HepG2 (cell line): Measurements from ENCODE around the gene B3GALT5. TPM values are rescaled to one million over a fixed set of nuclear protein-coding genes. Genes with fewer than 3 reads are reported as not detected.

ENCODE experiments used
- ATAC-seq: fragments of 200-7000 bp; cut with Tn5 transposase; 3 replicates; pipeline ENCODE4 v1.9.1; 2020; ENCODE audit warnings: mild to moderate bottlenecking, moderate library complexity
- BruUV-seq: library from RNA; stranded (reverse); fragments of 400-500 nt; replicated peaks from 2 replicates; lab custom pipeline; 2021; lab: Mats Ljungman, UMichigan
- CTCF ChIA-PET: fragments of 300-600 bp; formaldehyde crosslinking; extraction: SDS; loops from one replicate; lab custom pipeline; 2021; ENCODE audit warnings: low total read pairs, inconsistent platforms, low intra/inter-chr PET ratio; lab: Yijun Ruan, JAX
- POLR2A ChIA-PET: fragments of 350-600 bp; sonication (Branson Sonifier 250); formaldehyde crosslinking; loops from one replicate; lab custom pipeline; 2020; ENCODE audit warnings: antibody characterized with exemption, inconsistent platforms; lab: Yijun Ruan, JAX
- DNase-seq: peaks from one replicate; pipeline ENCODE4 v3.0.0-alpha.2; 2015; ENCODE audit warnings: low spot score
- FAIRE-seq: peaks from 3 replicates; lab custom pipeline; 2011; peaks lifted over from hg19 to GRCh38; lab: Jason Lieb, UNC
- H2AFZ ChIP-seq: one replicate; pipeline ENCODE4 v1.6.1; 2011; ENCODE audit warnings: low read length, inconsistent platforms
- H3K27ac ChIP-seq: fragments of 300-600 bp; 3 replicates; pipeline ENCODE4 v1.8.0; 2011; ENCODE audit warnings: mixed run types, mild to moderate bottlenecking, mixed read lengths, low read length, inconsistent platforms; ENCODE audit not compliant: insufficient read depth; ENCODE audit errors: extremely low read length
- H3K27me3 ChIP-seq, 2 experiments: fragments of 200-600 bp in 1 of 2; 2 replicates in 1 of 2; 3 replicates in 1 of 2; pipeline versions ENCODE4 v1.6.0 to v1.8.0; 2011; ENCODE audit warnings: low read length in 2 of 2, mild to moderate bottlenecking in 2 of 2, moderate library complexity in 2 of 2, inconsistent platforms in 1 of 2; ENCODE audit not compliant: insufficient read depth in 2 of 2, control insufficient read depth in 1 of 2
- H3K36me3 ChIP-seq, 2 experiments: fragments of 200-600 bp in 1 of 2; replicated peaks in 1 of 2; 2 replicates in 1 of 2; 3 replicates in 1 of 2; pipeline versions ENCODE4 v1.5.1 to v1.8.0; 2011; ENCODE audit warnings: low read length in 2 of 2, inconsistent platforms in 1 of 2; ENCODE audit not compliant: insufficient read depth in 2 of 2, control insufficient read depth in 1 of 2
- H3K4me1 ChIP-seq: 2 replicates; pipeline ENCODE4 v1.5.1; 2012; ENCODE audit warnings: low read length, inconsistent platforms; ENCODE audit not compliant: insufficient read depth
- H3K4me2 ChIP-seq: 2 replicates; pipeline ENCODE4 v1.6.0; 2011; ENCODE audit warnings: low read depth, low read length, inconsistent platforms
- H3K4me3 ChIP-seq, 3 experiments: fragments of 200-600 bp in 1 of 3; sonication (generic), shearing (Covaris generic) in 1 of 3; replicated peaks in 1 of 3; 2 replicates each; pipeline ENCODE4 v1.5.1; 2011 to 2016; ENCODE audit warnings: low read length in 3 of 3, inconsistent platforms in 2 of 3, low read depth in 2 of 3, mild to moderate bottlenecking in 2 of 3, control low read depth in 1 of 3, mixed read lengths in 1 of 3; ENCODE audit not compliant: insufficient read depth in 1 of 3
- H3K79me2 ChIP-seq: one replicate; pipeline ENCODE4 v1.6.1; 2011; ENCODE audit warnings: low read length, inconsistent platforms; ENCODE audit not compliant: insufficient read depth
- H3K9ac ChIP-seq: 2 replicates; pipeline ENCODE4 v1.6.0; 2011; ENCODE audit warnings: mild to moderate bottlenecking, low read depth, low read length, inconsistent platforms; ENCODE audit not compliant: insufficient read depth
- H3K9me3 ChIP-seq: 2 replicates; pipeline ENCODE4 v1.5.1; 2012; ENCODE audit warnings: mild to moderate bottlenecking, low read length
- H4K20me1 ChIP-seq: 2 replicates; pipeline ENCODE4 v1.6.0; 2011; ENCODE audit warnings: inconsistent platforms, mild to moderate bottlenecking, low read length, moderate library complexity; ENCODE audit not compliant: insufficient read depth
- CHD2 ChIP-seq: IDR thresholded peaks from 2 replicates; pipeline ENCODE4 v1.6.1; 2011; ENCODE audit warnings: low read depth, low read length, improper control_type of control experiment
- FOXK2 ChIP-seq: fragments of 450-650 bp; IDR thresholded peaks from 2 replicates; pipeline ENCODE4 v1.6.1; 2016
- MED1 ChIP-seq: sonication (generic); formaldehyde crosslinking; IDR thresholded peaks from 2 replicates; pipeline ENCODE4 v1.4.0; 2020; ENCODE audit warnings: missing genetic modification reagents
- STAG1 ChIP-seq: sonication (generic); formaldehyde crosslinking; IDR thresholded peaks from 2 replicates; pipeline ENCODE4 v1.4.0; 2020; ENCODE audit warnings: missing genetic modification reagents
- SUZ12 ChIP-seq: fragments of 150-350 bp; IDR thresholded peaks from 2 replicates; pipeline ENCODE4 v1.6.1; 2014; ENCODE audit warnings: low read depth, low read length
- WGBS: methylation state at CpG from one replicate; pipeline ENCODE4 v1.1.6; 2017; ENCODE audit warnings: low lambda C conversion rate; 5-methylcytosine and 5-hydroxymethylcytosine counted together
- in situ Hi-C: cut with HindIII; loops from 2 replicates; pipeline ENCODE4 v1.10.0; 2017; ENCODE audit warnings: low pct_unique_long_range_greater_than_20kb; ENCODE audit not compliant: extremely low pct_ligation_motif_present
- intact Hi-C: fragments of 100-400 bp; cut with micrococcal nuclease; formaldehyde crosslinking; loops from one replicate; pipeline ENCODE4 v1.10.0; 2022; ENCODE audit not compliant: unreplicated experiment
- polyA plus RNA-seq, 8 experiments: library from polyadenylated mRNA; depleted of rRNA in 3 of 8; stranded (reverse) in 7 of 8; unstranded in 1 of 8; fragments of >200 nt; fragmentation: Illumina TruSeq in 4 of 8; extraction: Trizol in 4 of 8; gene quantifications; 2 replicates each; pipeline versions ENCODE4 v1.2.1 to v1.2.3, GENCODE V29; 2011 to 2016; ENCODE audit warnings: low read depth in 4 of 8, missing spikeins in 1 of 8, mixed read lengths in 1 of 8; ENCODE audit not compliant: insufficient read depth in 1 of 8
- total RNA-seq, 5 experiments: library from RNA; depleted of rRNA; stranded (reverse); fragments of >200 nt; fragmentation: Illumina TruSeq; extraction: Trizol; gene quantifications; 2 replicates each; pipeline ENCODE4 v1.2.3, GENCODE V29; 2016; ENCODE audit warnings: low read depth in 1 of 5
- TF ChIP-seq, protein P1 (sequence below): IDR thresholded peaks from 2 replicates; pipeline ENCODE4 v1.6.1; 2016; ENCODE audit warnings: missing compliant biosample characterization, missing genetic modification reagents, borderline replicate concordance
- TF ChIP-seq, protein P2 (sequence below): IDR thresholded peaks from 2 replicates; pipeline ENCODE4 v1.6.1; 2018; ENCODE audit warnings: missing genetic modification reagents, mild to moderate bottlenecking, missing compliant biosample characterization

The B3GALT5 gene
- total and polyA plus RNA-seq, 2 of the 13 experiments (the other 11 are each of a cell fraction or from before 2014, with no cell fraction given): 0.02 to 0.03 TPM

DNA sequence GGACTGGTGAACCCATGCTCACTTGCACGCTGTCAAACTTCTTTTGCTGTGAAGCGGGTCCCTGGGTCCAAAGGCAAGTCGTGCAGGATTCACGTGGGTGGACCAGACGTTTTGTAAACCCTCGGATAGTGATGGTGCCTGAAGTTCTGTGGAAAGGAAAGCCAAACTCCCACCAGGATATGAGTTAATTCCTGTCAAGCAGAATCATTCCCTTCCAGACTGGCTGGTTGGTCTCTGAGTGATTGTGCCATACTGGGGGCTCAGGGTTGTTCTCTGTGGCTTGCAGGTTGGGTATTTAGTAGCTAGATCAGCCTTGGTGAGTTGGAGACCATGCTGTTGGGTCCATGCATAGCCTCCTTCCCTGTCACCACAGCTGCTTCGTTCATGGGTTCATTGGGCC is 99.5 kb downstream of the B3GALT5 start:
- POLR2A ChIA-PET: no interaction called here
- Histone ChIP-seq H3K27ac (no peak overlapping the region), H3K79me2 (no peaks in the 10 kb centered on the region), H3K4me1 (no peaks in the 10 kb centered on the region), H3K9me3 (no peaks in the 10 kb centered on the region), H3K36me3 (no peaks in the 10 kb centered on the region), H3K9ac (no peak overlapping the region), H3K27me3 (no peaks in the 10 kb centered on the region; a peak in 1 of 5 replicates), H2AFZ (no peak overlapping the region), H4K20me1 (no peaks in the 10 kb centered on the region), H3K4me2 (no peak overlapping the region), H3K4me3 (no peak overlapping the region)
- CTCF ChIA-PET: interaction anchor here (6.2 kb wide), 1 partner anchor 194 kb away, joined by 59 read pairs; no protein-coding TSS in a partner anchor
- TF ChIP-seq SUZ12 (no peak), FOXK2 (no peak), CHD2 (no peak)
- TF ChIP-seq, protein P1, sequence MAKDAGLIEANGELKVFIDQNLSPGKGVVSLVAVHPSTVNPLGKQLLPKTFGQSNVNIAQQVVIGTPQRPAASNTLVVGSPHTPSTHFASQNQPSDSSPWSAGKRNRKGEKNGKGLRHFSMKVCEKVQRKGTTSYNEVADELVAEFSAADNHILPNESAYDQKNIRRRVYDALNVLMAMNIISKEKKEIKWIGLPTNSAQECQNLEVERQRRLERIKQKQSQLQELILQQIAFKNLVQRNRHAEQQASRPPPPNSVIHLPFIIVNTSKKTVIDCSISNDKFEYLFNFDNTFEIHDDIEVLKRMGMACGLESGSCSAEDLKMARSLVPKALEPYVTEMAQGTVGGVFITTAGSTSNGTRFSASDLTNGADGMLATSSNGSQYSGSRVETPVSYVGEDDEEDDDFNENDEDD (CRISPR knock-in tag): no peak
- TF ChIP-seq, protein P2, sequence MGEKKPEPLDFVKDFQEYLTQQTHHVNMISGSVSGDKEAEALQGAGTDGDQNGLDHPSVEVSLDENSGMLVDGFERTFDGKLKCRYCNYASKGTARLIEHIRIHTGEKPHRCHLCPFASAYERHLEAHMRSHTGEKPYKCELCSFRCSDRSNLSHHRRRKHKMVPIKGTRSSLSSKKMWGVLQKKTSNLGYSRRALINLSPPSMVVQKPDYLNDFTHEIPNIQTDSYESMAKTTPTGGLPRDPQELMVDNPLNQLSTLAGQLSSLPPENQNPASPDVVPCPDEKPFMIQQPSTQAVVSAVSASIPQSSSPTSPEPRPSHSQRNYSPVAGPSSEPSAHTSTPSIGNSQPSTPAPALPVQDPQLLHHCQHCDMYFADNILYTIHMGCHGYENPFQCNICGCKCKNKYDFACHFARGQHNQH (CRISPR knock-in tag): no peak
- FAIRE-seq: no peak
- intact Hi-C loops (no loop called here), in situ Hi-C loops (no loop called here)
- ATAC-seq: no peak
- DNase-seq: no peak
- BruUV-seq: no TSS peak
- WGBS: 12% methylated on average over 5 of the region's 7 CpGs

DNA sequence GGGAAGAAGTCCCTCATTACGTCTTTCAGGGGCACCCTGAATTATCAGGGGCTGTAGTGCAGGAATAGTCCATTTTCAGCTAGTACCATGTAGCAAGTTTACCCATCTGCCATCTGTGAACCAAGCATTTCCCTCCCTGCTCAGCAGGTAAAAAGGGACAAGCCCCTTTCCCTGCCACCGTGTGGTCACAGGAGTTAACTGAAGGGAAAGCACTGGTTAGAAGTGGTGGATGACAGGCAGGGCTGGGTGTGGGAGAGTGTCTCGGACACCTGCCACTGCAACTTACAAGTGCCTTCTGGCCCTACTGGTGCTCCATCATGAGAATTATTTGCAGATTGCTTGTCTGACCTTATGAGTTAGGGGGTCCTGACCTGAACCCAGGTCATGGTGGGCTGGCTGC is 100.2 kb downstream of the B3GALT5 start:
- ATAC-seq: peak; percentile 85
- BruUV-seq: no TSS peak
- H3K4me1 ChIP-seq: no peaks in the 10 kb centered on the region
- POLR2A ChIA-PET: no interaction called here
- H3K79me2 ChIP-seq: no peaks in the 10 kb centered on the region
- no peaks in the 10 kb centered on the region for H4K20me1 ChIP-seq
- H3K9ac ChIP-seq: no peak overlapping the region
- in situ Hi-C loops: no loop called here
- no peak overlapping the region for H3K4me3 ChIP-seq
- H3K4me2 ChIP-seq: no peak overlapping the region
- intact Hi-C loops: no loop called here
- TF ChIP-seq STAG1 (peak; percentile 26; the same call in 1 of the 2 replicates), MED1 (CRISPR knock-in tag) (no peak)
- TF ChIP-seq, all 625 proteins: peak for 1
- 0% methylated on average over 2 of the region's 3 CpGs for WGBS
- FAIRE-seq (no peak), DNase-seq (peak; percentile 3)
- CTCF ChIA-PET: interaction anchor here (6.2 kb wide), 1 partner anchor 195 kb away, joined by 59 read pairs; no protein-coding TSS in a partner anchor
- Histone ChIP-seq H3K36me3 (no peaks in the 10 kb centered on the region), H3K27me3 (no peaks in the 10 kb centered on the region; a peak in 1 of 5 replicates), H3K9me3 (no peaks in the 10 kb centered on the region), H3K27ac (no peak overlapping the region), H2AFZ (no peak overlapping the region)
